ENCODE measurements around the gene CELSR1. TPM values are rescaled to one million over a fixed set of nuclear protein-coding genes. Genes with fewer than 3 reads are reported as not detected.

CELSR1 gene
- total RNA-seq, 1 experiment from 2014 or later: 14.2 TPM

GRCh38 chr22:46415776-46416519 lies 121.5 kb downstream of the CELSR1 start:
- DNase-seq: no peak
- ChIA-PET CTCF (no interaction called here), POLR2A (ENCODE audit: unreplicated experiment) (no interaction called here)
- Histone ChIP-seq H3K9me3 (ENCODE audit: low read length) (no peaks in the 10 kb centered on the region), H3K9me2 (replicated peaks; ENCODE audit: low read length) (no peaks in the 10 kb centered on the region), H3K4me1 (ENCODE audit: insufficient read depth, low read length) (no peaks in the 10 kb centered on the region), H3K9ac (ENCODE audit: low read length) (no peak overlapping the region), H3K27me3 (ENCODE audit: low read length) (no peaks in the 10 kb centered on the region), H3K36me3 (ENCODE audit: low read depth, low read length) (no peaks in the 10 kb centered on the region), H3K27ac (ENCODE audit: low read length) (no peak overlapping the region), H3K4me2 (ENCODE audit: low read length) (no peak overlapping the region), H3K79me2 (ENCODE audit: low read length) (no peaks in the 10 kb centered on the region), H4K20me1 (ENCODE audit: low read length) (no peaks in the 10 kb centered on the region), H2AFZ (ENCODE audit: low read length) (no peak overlapping the region), H3K4me3 (ENCODE audit: low read length) (no peak overlapping the region), H3F3A (ENCODE audit: low read length, unreplicated experiment) (no peaks in the 10 kb centered on the region)
- intact Hi-C loops (cut with micrococcal nuclease): no loop called here
- no peak for ATAC-seq
- BruUV-seq (replicated peaks): no TSS peak
- TF ChIP-seq EZH2phosphoT487 (IDR thresholded peaks at IDR 0.05; ENCODE audit: borderline replicate concordance, low read length) (no peak), CTCF (conservative IDR thresholded peaks at IDR 0.05; ENCODE audit: low read depth, low read length) (no peak)

- Histone ChIP-seq H3F3A (ENCODE audit: low read length, unreplicated experiment) (no peaks in the 10 kb centered on the region), H3K9me2 (replicated peaks; ENCODE audit: low read length) (no peaks in the 10 kb centered on the region), H3K79me2 (ENCODE audit: low read length) (no peaks in the 10 kb centered on the region), H3K4me1 (ENCODE audit: insufficient read depth, low read length) (no peaks in the 10 kb centered on the region), H3K27me3 (ENCODE audit: low read length) (no peaks in the 10 kb centered on the region), H3K36me3 (ENCODE audit: low read depth, low read length) (no peaks in the 10 kb centered on the region), H3K9ac (ENCODE audit: low read length) (no peak overlapping the region), H3K27ac (ENCODE audit: low read length) (no peak overlapping the region), H4K20me1 (ENCODE audit: low read length) (no peaks in the 10 kb centered on the region), H3K4me2 (ENCODE audit: low read length) (no peak overlapping the region), H3K4me3 (ENCODE audit: low read length) (no peak overlapping the region), H3K9me3 (ENCODE audit: low read length) (no peaks in the 10 kb centered on the region), H2AFZ (ENCODE audit: low read length) (no peak overlapping the region)
- DNase-seq (no peak), ATAC-seq (no peak)
- no TSS peak for BruUV-seq (replicated peaks)
- POLR2A ChIA-PET (ENCODE audit: unreplicated experiment): no interaction called here
- TF ChIP-seq CTCF (conservative IDR thresholded peaks at IDR 0.05; ENCODE audit: low read depth, low read length): no peak
- TF ChIP-seq EZH2phosphoT487 (IDR thresholded peaks at IDR 0.05; ENCODE audit: borderline replicate concordance, low read length): no peak
- TF ChIP-seq EZH2 (IDR thresholded peaks at IDR 0.05; ENCODE audit: low read length, unreplicated experiment): no peak
- CTCF ChIA-PET: no interaction called here
- intact Hi-C loops (cut with micrococcal nuclease): no loop called here
Observed at GRCh38 chr22:46414704-46415103, 122.7 kb downstream of the CELSR1 start.

GRCh38 chr22:46413725-46414379 lies 123.6 kb downstream of the CELSR1 start:
- ChIA-PET CTCF (interaction anchor here (0.6 kb wide), 1 partner anchor 46 kb away, joined by 3 read pairs; no protein-coding TSS in a partner anchor), POLR2A (ENCODE audit: unreplicated experiment) (no interaction called here)
- Histone ChIP-seq H3K27me3 (ENCODE audit: low read length) (no peaks in the 10 kb centered on the region), H4K20me1 (ENCODE audit: low read length) (no peaks in the 10 kb centered on the region), H2AFZ (ENCODE audit: low read length) (no peak overlapping the region), H3K79me2 (ENCODE audit: low read length) (no peaks in the 10 kb centered on the region), H3K4me3 (ENCODE audit: low read length) (no peak overlapping the region), H3F3A (ENCODE audit: low read length, unreplicated experiment) (no peaks in the 10 kb centered on the region), H3K9me3 (ENCODE audit: low read length) (no peaks in the 10 kb centered on the region), H3K4me1 (ENCODE audit: insufficient read depth, low read length) (no peaks in the 10 kb centered on the region), H3K27ac (ENCODE audit: low read length) (no peak overlapping the region), H3K4me2 (ENCODE audit: low read length) (no peak overlapping the region), H3K9ac (ENCODE audit: low read length) (no peak overlapping the region), H3K36me3 (ENCODE audit: low read depth, low read length) (no peaks in the 10 kb centered on the region), H3K9me2 (replicated peaks; ENCODE audit: low read length) (no peaks in the 10 kb centered on the region)
- BruUV-seq (replicated peaks): no TSS peak
- DNase-seq (no peak), ATAC-seq (no peak)
- TF ChIP-seq EZH2phosphoT487 (IDR thresholded peaks at IDR 0.05; ENCODE audit: borderline replicate concordance, low read length) (no peak), CTCF (conservative IDR thresholded peaks at IDR 0.05; ENCODE audit: low read depth, low read length) (no peak), EZH2 (IDR thresholded peaks at IDR 0.05; ENCODE audit: low read length, unreplicated experiment) (no peak)
- intact Hi-C loops (cut with micrococcal nuclease): no loop called here

Data from PC-3 (cell line).